ENCODE results near the gene B2M. TPM values are rescaled to one million over a fixed set of nuclear protein-coding genes. Genes with fewer than 3 reads are reported as not detected.

Gene B2M
- total and polyA plus RNA-seq, 7 donors: 400 to 891 (median 577) TPM

GRCh38 chr15:44720460-44721176 is 9.3 kb downstream of the B2M start:
- Histone ChIP-seq H3K4me3 (no peak overlapping the region), H3K36me3 (ENCODE audit: insufficient read depth in 1 of 2, low read depth in 1 of 2) (peaks cover 15 to 41% of the 10 kb centered on the region in 2 donors), H3K27me3 (ENCODE audit: insufficient read depth in 3 of 3, low read length in 2 of 3) (no peaks in the 10 kb centered on the region), H3K9me3 (no peaks in the 10 kb centered on the region), H3K4me1 (no peaks in the 10 kb centered on the region), H3K27ac (no peak overlapping the region)
- intact Hi-C loops (cut with DNase I): no loop called here
- 87 to 89% (median 87%) methylated on average over 4 of the region's 4 CpGs for WGBS, 3 donors
- TF ChIP-seq CTCF (IDR thresholded peaks at IDR 0.05): no peak
- no peak for ATAC-seq
- no peak for DNase-seq

- H3K36me3 ChIP-seq (ENCODE audit: insufficient read depth in 1 of 2, low read depth in 1 of 2): peaks cover 6 to 27% of the 10 kb centered on the region in 2 donors
- ATAC-seq: no peak
- WGBS, 3 donors: 83 to 88% (median 85%) methylated on average over 2 of the region's 2 CpGs
- no peak overlapping the region for H3K27ac ChIP-seq
- no peaks in the 10 kb centered on the region for H3K27me3 ChIP-seq (ENCODE audit: insufficient read depth in 3 of 3, low read length in 2 of 3)
- intact Hi-C loops (cut with DNase I): no loop called here
- DNase-seq: no peak
- H3K9me3 ChIP-seq: no peaks in the 10 kb centered on the region
- H3K4me3 ChIP-seq: no peak overlapping the region
- no peak for TF ChIP-seq CTCF (IDR thresholded peaks at IDR 0.05)
- H3K4me1 ChIP-seq: peaks cover 3% of the 10 kb centered on the region
Measured at GRCh38 chr15:44722011-44722410, 10.7 kb downstream of the B2M start.

DNA sequence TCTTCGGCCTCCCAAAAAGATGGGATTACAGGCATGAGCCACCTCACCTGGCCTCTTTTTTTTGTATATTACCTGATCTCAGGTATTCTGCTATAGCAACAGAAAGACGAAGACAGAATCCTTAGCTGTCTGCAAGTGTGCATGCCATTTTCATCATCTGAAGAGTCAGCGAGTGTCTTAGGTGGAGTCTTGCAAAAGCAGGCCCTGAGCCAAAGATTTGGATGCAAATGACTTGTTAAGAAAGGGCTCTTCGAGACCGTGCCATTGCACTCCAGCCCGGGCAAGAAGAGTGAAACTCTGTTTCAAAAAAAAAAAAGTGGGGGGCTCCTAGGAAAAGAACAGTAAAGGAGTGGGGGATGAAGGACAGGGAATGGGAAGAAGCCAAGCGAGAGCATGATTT is 14.8 kb downstream of the B2M start:
- TF ChIP-seq CTCF (IDR thresholded peaks at IDR 0.05): no peak
- H3K4me3 ChIP-seq: peak overlapping the region; percentile 29
- peak overlapping the region; percentile 93 for H3K27ac ChIP-seq
- DNase-seq (no peak), ATAC-seq (no peak)
- WGBS, 3 donors: 65 to 73% (median 66%) methylated on average over 7 of the region's 7 CpGs
- no peaks in the 10 kb centered on the region for H3K36me3 ChIP-seq (ENCODE audit: insufficient read depth in 1 of 2, low read depth in 1 of 2)
- no peaks in the 10 kb centered on the region for H3K27me3 ChIP-seq (ENCODE audit: insufficient read depth in 3 of 3, low read length in 2 of 3)
- intact Hi-C loops (cut with DNase I): no loop called here
- H3K4me1 ChIP-seq: peaks cover 11% of the 10 kb centered on the region
- no peaks in the 10 kb centered on the region for H3K9me3 ChIP-seq

- intact Hi-C loops (cut with DNase I): no loop called here
Measured at GRCh38 chr15:44726568-44727484, 15.5 kb downstream of the B2M start.

More at GRCh38 chr15:44726568-44727484, 15.5 kb downstream of the B2M start:
- WGBS, 3 donors: 38 to 52% (median 42%) methylated on average over 5 of the region's 5 CpGs
- no peaks in the 10 kb centered on the region for H3K27me3 ChIP-seq (ENCODE audit: insufficient read depth in 3 of 3, low read length in 2 of 3)
- peak overlapping the region; percentile 93 for H3K27ac ChIP-seq
- TF ChIP-seq CTCF (IDR thresholded peaks at IDR 0.05): no peak
- H3K9me3 ChIP-seq: no peaks in the 10 kb centered on the region
- H3K4me3 ChIP-seq: peak overlapping the region; percentile 29
- H3K4me1 ChIP-seq: peaks cover 15% of the 10 kb centered on the region
- H3K36me3 ChIP-seq (ENCODE audit: insufficient read depth in 1 of 2, low read depth in 1 of 2): peaks cover 2 to 6% of the 10 kb centered on the region in 2 donors
- no peak for DNase-seq
- peak in 1 of 4 donors; percentile 9 for ATAC-seq

All from psoas muscle (tissue), 8 donors.